ENCODE results near the gene TOX3.

DNA sequence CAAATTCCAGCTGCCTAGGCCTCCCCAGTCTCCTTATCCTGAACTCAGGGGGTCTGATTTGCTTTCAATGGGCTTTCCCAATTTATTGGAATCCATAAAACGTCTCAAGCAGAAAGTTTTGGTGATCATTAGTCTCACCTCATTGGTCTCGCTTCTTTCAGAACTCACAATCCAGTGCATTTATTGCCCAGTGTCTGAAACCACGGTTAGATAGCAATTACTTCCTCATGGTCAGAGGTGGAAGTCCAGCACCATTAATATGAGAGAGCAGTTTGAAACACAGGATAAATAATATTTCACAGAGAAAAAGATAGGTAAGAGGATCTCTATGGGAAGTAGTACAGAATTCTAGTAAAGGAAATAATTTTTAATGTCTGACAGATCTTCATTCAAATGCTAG lies 128.7 kb downstream of the TOX3 start:
- no peak for TF ChIP-seq EP300 (IDR thresholded peaks at IDR 0.05)
- no peak for TF ChIP-seq CTCF (IDR thresholded peaks at IDR 0.05)

Measured in upper lobe of left lung (tissue), 4 donors.